ENCODE data around the gene ROCK2.

Gene ROCK2

DNA sequence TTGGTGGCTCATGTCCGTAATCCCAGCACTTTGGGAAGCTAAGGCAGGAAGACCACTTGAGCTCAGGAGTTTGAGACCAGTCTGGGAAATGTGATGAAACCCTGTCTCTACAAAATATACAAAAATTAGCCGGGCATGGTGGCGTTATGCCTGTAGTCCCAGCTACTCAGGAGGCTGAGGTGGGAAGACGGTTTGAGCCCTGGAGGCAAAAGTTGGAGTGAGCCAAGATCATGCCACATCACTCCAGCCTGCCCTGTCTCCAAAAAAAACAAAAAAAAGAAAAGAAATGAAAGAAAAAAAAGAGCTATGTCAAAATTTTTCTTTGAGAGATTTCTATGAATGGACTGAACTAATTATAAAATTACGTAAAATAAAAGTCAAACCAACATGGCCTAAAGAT, 34.7 kb downstream of the ROCK2 start:
- DNase-seq (ENCODE audit: low spot score), result no peak

DNA sequence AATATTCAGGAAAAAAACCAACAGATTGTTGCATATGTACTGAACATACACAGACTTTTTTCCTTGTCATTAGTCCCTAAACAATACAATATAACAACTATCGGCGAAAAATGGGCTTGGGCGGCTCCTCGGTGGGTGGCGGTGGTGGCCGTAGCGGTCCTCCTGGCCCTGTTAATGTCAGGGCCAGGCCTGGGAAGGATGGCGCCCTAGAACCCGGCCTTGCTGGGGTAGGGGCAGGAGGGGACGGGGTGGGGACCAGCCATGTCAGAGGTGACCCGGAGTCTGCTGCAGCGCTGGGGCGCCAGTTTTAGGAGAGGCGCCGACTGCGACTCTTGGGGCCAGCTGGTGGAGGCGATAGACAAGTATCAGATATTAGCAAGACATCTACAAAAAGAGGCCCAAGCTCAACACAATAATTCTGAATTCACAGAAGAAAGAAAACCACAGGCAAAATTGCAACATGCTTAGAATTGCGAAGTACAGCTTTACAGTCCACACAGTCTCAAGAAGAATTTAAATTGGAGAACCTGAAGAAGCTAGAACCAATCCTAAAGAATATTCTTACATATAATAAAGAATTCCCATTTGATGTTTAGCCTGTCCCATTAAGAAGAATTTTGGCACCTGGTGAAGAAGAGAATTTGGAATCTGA, 36.5 kb downstream of the ROCK2 start:
- DNase-seq (ENCODE audit: low spot score), result no peak

DNA sequence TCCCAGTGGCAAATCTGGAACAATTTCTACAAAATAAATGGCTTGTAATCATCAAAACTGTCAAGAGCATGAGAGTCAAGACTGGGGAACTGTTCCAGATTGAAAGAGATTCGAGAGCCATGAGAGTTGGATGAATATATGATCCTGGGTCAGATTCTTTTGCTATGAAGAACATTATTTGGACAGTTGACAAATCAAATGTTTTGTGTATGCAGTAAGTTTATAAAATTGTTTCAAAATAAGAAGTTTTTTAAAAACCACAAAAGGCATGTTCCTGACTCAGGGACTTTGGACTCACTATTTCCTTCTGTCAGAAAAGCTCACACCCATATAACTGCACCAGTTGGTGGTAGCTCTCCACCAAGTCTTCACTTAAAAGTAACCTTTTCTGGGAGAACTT, 38.5 kb downstream of the ROCK2 start:
- no peak for DNase-seq (ENCODE audit: low spot score)

DNA sequence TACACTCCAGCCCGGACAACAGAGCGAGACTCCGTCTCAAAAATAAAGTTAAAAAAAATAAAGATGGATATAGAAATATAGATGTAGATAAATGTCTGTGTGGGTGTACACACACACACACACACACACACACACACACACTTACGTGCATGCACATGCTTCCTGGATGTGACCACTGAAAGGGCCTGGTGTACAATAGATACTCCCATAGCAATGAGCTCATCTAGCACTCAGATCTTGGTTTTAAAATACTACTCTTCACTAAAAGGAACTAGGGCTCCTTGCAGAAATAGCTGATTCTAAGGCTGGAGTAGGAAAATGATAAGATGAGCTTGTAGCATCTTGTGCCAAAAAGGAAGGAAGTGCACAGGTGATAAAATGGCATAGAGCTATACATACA, 39.1 kb downstream of the ROCK2 start:
- no peak for DNase-seq (ENCODE audit: low spot score)

DNA sequence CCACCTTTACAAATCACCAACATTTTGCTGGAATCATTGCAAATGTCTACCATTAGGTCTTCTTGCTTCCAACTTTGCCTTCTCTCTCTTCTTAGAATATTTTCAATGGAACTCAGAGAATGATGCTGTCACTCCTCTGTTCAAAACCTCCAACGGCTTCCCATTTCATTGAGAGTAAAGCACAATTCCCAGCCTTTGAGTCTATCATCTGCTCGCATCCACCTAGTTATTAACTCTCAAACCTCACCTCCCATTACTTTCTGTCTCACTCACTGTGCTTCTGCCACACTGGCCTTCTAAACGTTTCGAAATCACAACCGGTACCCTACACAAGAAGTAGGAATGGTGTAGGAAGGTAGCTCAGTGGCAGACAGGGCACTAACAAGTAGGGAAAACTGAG, 40.0 kb downstream of the ROCK2 start:
- DNase-seq (ENCODE audit: low spot score), result no peak

DNA sequence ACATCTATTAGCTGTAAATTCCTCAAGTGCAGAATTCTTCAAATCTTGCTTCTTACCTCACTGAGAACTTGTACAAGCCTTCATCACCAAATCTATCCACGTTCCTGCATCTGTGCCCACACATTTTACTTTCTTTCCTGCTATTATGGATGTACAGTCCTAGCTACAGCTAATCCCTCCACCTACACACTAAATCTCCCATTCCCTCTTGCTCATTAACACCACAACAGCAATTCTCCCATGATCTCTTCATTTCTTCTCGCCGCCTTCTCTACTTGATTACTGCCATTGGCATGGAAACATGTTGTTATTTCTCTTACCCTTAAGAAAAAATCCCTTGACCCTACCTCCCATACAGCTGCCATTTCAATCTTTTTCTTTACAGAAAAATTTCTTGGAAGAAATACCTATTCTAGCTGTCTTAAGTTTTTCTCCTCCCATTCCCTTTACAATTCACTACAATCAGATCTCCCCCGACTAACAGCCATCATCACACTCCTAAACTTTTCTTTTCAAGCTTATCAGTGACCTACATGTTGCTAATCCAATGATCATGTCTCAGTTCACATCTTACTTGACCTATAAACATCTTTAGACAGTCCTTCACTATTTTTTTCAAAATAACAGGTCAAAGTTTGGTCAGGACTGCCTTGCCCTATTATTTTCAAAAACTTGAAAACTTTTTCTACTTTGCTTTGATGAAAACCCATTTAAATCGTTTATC, 41.0 kb downstream of the ROCK2 start:
- no peak for DNase-seq (ENCODE audit: low spot score)

DNA sequence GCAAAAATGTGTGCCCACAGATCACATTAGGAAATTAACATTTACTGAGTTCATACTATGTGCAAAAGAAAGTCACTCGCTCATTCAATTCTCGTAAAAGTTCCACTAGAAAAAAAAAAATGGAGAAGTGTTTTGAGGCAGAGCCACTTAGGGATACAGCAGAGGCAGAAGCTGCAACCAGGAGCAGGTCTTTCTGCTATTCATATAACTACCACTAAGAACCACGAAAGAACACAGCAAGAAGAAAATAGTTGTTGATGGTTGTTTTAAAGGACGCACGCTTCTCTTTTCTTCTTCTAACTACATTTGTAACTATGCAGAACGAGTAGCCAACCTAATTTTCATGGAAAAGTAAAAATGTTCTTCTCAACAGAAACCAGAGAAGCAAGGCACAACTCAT, 45.0 kb downstream of the ROCK2 start:
- DNase-seq (ENCODE audit: low spot score), result no peak

DNA sequence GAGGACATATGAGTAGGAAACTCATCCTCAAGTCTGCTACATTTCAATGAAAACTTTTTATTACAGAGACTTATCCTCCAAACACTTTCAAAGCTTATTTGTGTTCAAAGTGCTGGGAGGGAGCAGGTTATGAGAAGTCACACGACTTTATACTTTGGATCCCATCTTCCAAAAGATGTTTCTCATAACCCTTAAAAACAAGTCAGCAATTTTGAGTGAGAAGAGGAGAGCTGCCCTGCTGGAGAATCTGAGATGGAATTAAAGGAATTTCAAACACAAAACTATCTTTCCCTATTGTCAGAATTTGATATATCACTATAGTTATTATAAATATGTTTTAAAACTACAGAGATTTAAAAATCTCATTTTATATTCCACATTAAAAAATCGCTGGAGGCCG, 45.8 kb downstream of the ROCK2 start:
- DNase-seq (ENCODE audit: low spot score), result no peak

DNA sequence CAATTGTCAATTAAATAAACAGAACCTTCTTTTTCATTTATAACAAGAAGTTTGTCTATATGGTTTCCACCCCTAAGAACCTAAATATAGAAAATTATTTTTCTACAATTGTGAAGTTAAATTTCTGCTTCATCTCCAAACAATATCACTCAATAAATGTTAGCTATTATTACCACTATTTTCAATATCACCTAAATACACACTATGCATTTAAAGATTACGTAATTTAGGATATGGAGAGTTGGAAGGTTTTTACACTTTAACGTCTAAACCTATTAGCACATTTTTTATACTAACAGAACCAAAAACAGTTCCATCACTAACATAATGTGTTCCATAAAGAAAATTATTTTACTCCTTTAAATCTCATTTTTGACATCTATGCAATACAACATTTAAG, 48.0 kb downstream of the ROCK2 start:
- DNase-seq (ENCODE audit: low spot score), result no peak

DNA sequence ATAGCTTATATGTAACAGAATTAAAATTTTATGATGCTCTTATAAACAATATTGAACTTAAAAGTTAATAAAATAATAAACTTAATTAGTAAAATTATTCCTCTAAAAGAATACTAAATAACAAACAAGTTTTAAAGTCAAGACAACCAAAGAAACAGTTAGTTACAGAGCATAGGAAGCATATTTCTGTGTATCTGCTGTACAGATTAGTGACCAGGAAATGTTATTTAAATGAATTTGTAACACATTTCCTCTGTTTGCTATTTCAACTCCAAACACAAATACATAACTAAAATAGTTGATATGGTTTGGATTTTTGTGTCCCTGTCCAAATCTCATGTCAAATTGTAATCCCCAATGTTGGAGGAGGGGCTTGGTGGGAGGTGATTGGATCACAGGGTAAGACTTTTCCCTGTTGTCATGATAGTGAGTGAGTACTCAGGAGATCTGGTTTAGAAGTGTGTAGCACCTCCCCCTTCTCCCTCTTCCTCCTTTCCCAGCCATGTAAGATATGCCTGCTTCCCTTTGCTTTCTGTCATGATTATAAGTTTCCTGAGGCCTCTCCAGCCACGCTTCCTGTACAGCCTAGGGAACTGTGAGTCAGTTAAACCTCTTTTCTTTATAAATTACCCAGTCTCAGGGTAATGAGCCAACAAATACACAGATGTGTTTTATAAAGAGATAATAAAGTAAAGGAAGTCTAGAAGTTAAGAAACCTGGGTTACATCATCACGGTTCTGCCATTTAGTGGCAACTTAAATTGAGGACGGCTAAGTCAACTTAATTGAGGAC, 51.8 kb downstream of the ROCK2 start:
- no peak for DNase-seq (ENCODE audit: low spot score)

DNA sequence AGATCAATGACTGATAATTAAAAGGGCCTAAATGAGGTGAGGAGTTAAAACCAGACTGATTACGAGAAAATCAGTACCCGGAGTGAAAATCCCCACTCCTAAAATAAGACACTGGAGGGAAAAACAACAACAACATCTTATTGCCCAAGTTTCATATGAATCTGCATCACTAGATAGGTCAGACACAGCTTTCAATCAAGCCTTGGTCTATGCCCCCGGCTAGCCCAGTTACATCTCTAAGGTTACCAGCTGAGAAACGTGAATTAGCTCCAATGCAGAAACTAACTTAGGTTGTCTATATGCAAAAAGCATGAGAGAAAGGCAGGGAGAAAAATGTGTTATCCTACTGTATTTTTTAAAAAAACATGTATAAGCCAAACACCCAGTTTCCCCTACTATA, 53.7 kb downstream of the ROCK2 start:
- no peak for DNase-seq (ENCODE audit: low spot score)

DNA sequence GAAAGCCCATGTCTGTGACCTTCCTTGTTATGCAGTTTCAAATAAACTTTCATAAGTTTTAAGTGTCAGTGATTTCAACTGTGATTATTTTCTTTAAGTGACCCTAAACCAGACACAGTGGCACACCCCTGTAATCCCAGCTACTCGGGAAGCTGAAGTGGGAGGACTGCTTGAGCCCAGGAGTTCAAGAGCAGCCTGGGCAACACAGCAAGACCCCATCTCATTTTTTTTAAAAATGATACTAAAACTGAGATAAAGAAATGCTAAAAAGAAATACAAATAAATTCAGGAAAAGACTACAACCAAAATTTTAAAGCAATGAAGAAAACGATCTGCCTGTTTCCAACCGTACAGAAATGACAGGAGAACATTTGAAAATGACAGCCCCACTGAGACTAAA, 54.2 kb downstream of the ROCK2 start:
- DNase-seq (ENCODE audit: low spot score), result no peak

DNA sequence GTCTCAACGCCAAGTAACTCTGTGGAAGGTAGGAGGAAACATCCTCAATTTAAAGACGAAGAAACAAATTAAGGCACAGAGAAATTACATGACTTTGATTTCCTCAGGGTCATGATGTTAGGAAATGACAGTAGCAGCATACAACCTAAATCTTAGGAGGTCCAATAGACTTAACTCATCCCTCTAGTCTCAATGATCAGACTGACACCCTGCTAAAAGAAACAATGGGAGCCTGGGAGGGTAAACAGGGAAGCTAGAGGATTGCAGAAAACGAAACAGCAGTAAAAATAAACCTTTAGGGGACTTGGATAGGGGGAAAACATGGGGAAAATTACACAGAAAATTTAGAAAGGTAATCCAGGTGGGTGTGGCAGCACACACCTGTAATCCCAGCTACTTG, 56.0 kb downstream of the ROCK2 start:
- DNase-seq (ENCODE audit: low spot score), result no peak

DNA sequence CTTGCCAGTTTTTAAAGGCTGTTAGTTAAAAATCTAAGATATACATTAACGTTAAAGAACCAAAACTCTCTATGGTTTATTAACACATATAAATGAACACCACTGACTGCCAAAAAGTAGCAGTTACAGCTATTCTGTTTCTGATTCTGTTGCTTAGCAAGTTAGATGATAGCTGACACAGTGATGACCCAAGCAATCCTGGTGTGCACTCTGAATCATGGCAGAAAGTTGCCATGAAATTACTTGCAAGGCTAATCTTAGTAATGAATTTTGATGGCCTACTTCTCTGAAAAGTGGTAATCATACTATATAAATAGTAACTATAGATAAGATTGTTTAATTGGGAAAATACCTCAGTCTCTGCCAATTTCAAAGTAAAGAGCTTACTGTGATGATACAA, 57.7 kb downstream of the ROCK2 start:
- peak; percentile 23 for DNase-seq (ENCODE audit: low spot score)

DNA sequence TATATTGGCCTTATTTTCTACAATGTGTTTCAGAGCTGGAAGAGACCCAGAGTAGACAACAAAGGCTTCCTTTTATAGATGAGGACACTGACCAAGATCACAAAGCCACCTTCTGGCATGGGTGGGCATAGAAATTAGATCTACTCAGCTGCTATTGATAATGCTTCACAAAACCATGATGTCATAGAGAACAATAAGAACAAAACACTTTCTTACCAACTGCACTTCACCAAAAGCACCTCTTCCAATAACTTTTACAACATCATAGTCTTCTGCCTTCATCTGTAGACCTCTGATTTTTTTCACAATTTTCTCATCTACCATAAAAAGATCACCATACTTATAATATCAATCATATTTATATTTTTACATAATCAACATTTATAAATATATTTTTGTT, 58.1 kb downstream of the ROCK2 start:
- no peak for DNase-seq (ENCODE audit: low spot score)

DNA sequence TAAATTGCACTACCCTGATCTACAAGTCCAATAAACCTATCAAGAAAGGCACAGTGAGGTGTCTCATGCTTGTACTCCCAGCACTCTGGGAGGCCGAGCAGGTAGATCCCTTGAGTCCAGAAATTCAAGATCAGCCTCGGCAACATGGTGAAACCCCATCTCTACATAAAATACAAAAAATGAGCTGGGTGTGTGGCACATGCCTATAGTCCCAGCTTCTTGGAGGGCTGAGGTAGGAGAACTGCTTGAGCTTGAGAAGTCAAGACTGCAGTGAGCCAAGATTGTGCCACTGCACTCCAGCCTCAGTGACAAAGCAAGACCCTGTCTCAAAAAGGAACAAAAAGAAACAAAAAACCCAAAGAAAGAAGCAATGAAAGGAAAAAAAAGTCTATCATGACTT, 58.9 kb downstream of the ROCK2 start:
- no peak for DNase-seq (ENCODE audit: low spot score)

DNA sequence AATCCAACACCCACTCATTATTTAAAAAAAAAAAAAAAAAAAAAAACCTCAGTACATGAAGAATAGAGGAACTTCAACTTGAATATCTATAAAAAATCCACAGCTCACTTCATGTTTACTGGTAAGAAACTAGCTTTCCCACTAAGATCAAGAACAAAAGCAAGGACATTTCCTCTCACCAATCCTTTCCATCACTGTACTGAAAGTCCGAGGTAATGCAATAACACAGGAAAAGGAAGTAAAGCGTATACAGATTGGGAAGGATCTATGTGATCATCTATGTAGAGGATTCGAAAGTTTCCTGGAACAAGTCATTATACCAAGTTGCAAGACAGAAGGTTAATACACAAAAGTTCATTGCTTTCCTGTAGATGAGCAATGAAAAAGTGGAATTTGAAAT, 63.2 kb downstream of the ROCK2 start:
- no peak for DNase-seq (ENCODE audit: low spot score)

DNA sequence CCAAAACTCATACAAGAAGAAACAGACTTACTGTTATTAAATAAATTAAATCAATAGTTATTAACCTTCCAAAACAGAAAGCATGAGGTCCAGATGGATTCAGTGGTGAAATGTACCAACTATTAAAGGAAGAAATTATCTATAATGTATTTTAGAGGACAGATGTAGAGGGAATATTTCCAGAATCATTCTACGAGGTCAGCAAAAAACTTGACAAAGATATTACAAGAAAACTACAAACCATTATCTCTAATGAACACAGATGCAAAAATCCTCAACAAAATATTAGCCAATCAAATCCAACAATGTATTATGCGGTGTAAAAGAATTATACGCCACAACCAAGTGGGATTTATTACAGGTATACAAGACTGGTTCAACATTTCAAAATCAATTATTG, 63.7 kb downstream of the ROCK2 start:
- DNase-seq (ENCODE audit: low spot score), result no peak

DNA sequence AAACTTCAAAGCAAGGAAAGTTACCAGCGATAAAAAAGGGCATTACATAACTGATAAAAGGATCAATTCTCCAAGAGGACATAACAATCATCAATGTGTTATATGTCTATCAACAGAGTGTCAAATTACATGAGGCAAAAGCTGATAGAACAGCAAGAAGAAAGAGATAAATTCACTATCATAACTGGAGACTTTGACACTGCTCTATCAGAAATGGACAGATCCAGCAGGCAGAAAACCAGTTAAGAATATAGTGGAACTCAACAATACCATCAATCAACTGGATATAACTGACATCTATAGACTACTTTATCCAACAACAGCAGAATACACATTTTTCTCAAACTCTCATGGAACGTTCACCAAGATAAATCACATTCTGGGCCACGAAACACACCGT, 65.0 kb downstream of the ROCK2 start:
- DNase-seq (ENCODE audit: low spot score), result no peak

DNA sequence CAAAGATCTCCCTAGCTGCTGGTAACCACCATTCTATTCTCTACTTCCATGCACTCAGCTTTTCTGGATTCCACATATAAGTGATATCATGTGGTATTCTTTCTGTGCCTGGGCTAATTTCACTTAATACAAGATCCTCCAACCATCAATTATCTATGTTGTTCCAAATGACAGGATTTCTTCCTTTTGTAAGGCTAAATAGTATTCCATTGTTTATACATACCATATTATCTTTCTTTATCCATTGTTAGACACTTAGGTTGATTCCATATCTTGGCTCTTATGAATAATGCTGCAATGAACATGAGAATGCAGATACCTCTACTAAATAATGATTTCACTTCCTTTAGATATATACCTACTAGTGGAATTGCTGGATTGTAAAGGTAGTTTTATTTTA, 66.2 kb downstream of the ROCK2 start:
- DNase-seq (ENCODE audit: low spot score), result no peak

DNA sequence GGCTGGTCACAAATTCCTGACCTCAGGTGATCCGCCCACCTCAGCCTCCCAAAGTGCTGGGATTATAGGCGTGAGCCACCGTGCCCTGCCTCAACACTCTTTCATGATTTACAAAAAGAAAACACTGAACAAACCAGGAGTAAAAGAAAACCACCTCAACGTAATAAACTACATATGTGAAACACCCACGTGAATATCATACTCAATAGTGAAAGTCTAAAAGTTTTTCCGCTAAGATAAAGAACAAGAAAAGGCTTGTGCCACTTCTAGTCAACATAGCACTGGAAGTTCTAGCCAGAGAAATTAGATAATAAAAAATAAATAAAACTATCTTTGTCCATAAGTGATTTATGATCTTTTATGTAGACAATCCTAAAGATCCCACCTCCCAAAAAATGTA, 68.5 kb downstream of the ROCK2 start:
- no peak for DNase-seq (ENCODE audit: low spot score)

DNA sequence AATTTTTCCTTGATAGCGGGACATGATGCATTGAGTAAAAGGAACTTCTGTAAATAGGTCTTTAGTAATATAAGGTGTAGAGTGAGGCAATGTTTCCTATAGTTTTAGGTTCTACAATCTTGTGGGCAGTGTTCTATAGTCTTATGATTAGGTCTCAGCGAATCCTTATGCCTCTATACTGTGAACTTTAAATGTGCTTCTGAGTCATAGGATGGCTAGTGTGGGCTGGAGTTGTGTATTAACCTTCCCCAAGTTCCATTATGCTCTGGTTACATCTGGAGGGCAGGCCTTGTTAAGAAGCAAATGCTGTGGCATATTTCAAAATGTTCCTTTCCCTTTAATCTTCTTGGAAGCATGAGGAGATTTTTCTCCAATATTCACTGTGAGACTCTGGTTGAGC, 73.5 kb downstream of the ROCK2 start:
- DNase-seq (ENCODE audit: low spot score), result no peak

DNA sequence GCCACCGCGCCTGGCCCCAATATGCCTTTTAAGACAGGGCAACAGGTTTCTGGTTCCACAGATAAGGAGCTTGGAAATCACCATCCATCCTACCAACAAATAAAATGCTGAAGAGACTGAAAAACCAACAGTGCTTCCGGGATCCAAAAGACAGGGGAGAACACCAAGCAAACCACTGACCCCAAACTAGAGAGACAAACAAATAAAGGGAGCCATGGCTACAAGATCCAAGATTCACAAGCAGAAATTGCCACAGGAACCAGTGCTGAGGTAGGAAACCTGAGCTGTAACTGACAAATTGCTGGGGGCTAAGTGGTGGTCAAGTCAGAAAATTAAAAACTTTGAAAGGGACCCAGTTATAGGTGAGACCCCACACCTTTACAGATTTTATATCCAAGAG, 76.5 kb downstream of the ROCK2 start:
- no peak for DNase-seq (ENCODE audit: low spot score)

Measured in RKO (cell line).